UCSD-AML1 (cell line): ENCODE measurements around the gene ZNF845.
"Not testable (repeated sequence)": the region's sequence is repeated elsewhere in the genome, so short reads cannot be mapped to it uniquely, and the experiment has no call there.

Source experiments
- DNase-seq: peaks from one replicate; lab custom pipeline; 2025; ENCODE audit not compliant: unreplicated experiment; lab: John Stamatoyannopoulos, UW

Gene ZNF845

DNA sequence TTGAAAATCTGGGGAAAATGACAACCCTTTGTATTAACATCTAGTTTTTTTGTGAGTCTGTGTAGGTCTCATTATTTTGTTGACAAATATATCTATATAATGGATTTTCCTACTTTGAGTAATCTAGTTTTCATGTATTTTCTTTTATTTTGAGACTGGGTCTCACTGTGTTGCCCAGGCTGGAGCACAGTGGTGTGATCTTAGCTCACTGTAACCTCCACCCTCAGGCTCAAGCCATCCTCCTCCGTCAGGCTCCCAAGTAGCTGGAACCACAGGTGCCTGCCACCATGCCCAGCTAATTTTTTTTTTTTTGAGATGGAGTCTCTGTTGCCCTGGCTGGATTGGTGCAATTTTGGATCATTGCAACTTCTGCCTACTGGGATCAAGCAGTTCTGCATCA is 41.2 kb downstream of the ZNF845 start:
- no peak for DNase-seq

DNA sequence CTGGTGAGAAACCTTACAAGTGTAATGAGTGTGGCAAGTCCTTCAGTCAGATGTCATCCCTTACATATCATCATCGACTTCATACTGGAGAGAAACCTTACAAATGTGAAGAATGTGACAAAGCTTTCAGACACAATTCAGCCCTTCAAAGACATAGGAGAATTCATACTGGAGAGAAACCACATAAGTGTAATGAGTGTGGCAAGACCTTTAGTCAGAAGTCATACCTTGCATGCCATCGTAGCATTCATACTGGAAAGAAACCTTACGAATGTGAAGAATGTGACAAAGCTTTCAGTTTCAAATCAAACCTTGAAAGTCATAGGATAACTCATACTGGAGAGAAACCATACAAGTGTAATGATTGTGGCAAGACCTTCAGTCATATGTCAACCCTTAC is 47.8 kb downstream of the ZNF845 start:
- no peak for DNase-seq

DNA sequence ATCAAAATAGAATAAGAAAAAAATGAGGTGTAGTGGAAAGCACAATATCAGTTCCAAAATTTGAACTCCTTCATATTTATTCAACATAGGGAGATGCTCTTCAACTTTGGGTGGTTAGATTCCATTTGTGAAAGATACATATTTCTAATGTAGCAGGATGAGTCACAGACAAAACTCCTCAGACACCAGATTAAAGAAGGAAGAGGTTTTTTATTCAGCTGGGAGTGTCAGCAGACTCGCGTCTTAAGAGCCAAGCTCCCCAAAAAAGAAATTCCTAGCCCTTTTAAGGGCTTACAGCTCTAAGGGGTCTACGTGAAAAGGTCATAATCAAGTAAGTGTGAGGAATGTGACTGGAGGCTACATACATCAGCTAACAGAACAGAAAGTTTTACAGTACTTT is 54.6 kb downstream of the ZNF845 start:
- DNase-seq, result no peak

DNA sequence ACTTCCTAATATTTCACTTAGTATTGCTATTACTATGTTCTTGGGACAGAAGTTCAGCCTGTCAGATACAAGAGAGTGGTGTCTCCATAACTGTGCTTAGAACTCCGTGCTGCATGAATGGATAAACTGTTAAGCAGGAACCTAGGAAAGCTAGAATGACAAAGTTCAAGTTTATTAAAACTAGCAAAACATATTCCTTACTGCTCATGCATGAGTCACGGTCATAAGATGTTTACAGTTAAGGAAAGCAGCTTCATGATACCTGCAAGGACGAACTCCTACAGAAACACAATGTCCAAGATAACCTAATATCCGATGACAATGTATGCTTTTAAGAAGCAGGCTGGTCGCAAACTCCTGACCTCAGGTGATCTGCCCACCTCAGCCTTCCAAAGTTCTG is 55.4 kb downstream of the ZNF845 start:
- no peak for DNase-seq

DNA sequence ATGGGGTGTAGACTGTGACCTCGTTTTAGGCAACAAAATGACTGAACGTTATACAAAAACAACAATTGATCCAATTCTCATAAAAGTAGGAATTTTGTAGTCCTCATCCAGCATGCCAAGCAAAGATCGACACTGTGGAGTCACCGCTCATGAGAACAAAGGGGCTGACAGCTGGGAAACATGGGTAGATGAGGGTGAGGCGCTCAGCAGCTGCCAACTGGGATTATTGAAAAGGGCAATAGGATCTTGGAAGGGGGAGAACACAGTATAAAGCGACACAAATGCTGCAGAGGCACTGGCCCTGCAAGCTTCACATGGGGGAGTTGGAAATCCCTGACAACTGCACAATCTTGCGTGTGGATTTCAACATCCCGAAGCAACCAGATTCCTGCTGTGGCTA is 56.0 kb downstream of the ZNF845 start:
- DNase-seq, result no peak

DNA sequence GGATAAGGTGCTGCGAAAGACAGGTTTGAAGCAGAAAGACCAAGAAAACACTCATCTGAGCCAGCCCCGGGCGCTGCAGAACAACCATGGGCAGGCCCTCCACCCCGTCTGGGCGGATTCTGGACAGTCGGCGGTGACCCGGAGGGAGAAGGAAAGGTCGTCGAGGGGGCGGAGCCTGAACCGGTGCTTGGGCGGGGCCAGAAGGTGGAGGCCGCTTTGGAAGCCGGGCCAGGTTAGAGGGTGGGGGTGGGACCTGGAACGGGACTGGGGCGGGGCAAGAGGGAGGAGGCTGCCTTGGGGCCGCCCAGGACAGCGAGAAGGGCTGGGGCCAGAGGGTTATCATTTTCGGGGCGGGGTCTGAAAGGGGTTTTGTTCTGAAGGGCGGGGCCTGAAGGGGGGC is 56.4 kb downstream of the ZNF845 start:
- no peak for DNase-seq

DNA sequence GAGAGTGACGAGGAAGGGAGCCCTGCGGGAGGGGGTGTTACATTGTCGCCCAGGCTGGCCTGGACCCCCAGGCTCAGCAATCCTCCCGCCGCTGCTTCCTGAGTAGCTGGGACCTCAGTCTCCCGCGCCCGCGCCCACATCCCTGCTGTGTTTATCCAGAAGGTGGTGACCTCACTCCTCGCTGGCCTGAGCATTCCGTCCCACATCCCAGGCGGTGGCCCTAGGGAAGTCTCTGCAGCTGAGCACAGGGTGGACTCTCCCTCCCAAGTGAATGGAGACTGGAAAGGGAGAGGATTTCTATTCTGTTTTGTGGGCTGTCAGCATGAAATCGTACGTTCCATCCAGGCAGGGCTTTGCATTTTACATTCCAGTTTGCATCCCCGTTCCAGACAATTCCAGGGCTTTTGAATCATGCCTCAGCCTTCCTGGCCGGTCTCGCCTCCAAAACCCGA is 61.0 kb downstream of the ZNF845 start:
- no peak for DNase-seq

DNA sequence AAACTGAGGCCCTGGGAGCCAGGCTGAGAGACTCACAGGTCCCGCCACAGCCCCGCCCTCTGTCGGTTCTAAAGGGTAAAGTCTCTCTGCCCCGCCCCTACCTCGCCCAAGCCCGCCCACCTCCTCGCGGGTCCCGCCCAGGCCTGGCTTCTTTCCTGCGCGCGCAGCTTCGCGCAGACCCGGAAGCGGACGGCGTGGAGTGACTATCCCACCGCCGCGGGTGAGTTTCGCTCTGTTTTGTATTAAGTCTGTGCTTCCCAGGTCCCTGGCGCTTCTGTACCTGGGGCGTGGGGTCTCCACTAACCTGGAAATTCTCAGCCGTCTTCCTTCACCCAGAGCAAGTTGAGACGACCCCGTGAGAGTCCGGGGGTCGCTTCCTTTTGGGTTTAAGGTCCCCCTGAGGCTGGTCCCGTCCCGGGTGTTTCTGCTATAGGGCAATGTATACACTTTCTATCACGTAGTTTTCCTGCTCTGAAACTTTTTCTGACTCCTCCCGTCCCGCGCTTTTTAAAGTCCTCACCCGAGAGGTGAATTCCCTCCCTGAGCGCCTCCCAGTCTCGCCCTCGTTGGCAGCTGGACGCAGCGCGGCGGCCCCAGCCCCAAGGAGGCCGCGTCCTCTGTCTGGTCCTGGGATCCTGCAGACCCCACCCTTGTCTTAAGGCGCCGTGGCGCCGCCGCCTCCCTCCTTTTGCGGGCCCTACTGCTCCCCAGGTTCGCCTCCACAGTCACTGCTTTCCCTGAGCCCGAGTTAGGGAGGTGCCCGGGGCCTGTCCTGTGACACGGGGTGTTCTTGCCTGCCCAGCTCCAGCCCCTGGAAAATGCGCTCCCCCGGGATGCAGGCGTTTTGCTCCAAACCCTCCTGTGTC is 61.7 kb downstream of the ZNF845 start, which contains the start of gene ZNF765:
Gene ZNF765, plus strand, starts transcription at position 176 of the 866 bp plus-strand sequence. CDS start 2,867 bp downstream, outside the sequence.
- DNase-seq, result peak; percentile 92

DNA sequence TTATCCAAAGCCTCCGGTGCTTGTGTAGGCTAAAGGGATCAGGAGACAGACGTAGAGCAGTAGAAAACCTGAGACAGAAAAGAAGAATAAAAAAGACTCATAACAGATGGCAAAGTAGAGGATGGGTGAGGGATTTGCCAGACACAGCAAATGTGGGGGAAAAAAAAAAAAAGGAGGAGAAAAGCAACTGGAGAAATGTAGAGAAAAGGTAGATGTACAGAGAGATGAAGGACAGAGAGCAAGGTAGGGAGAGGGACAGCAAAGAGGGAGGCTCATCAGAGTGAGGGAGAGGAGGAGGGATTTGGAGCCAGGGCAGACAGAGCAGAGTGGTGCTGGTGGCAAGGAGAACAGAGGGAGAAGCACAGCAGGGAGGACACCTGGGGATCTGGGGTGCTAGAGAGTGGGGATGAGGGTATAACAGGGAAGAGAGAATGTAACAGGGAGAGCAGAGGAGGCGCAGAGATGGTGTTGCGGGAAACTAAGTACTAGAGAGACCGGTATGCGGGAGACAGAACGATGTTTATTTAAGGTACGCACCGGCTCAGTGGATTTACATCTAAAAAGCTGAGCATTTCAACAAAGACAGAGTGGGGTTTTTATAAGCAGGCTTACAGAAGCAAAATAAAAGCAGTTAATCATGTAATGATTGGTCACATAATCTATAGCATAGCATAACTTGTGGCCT is 62.4 kb downstream of the ZNF845 start:
- DNase-seq, result not testable (repeated sequence)

DNA sequence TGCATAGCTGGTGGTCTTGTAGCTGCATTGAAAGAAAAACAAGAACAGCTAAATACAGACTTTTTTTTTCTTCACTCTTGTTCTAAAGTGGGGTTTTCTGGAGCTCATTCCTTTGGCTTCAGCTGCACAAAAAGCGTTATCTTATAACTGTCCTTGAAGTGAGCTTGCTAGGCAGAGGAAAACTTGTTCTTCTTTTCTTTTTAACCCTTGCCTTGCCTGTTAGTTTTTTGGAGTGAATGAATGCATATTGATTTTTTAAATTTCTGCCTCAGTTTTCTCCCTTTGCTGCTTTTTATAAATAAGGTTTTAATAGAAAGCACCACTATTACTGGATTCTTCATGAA is 62.9 kb downstream of the ZNF845 start:
- DNase-seq, result no peak

DNA sequence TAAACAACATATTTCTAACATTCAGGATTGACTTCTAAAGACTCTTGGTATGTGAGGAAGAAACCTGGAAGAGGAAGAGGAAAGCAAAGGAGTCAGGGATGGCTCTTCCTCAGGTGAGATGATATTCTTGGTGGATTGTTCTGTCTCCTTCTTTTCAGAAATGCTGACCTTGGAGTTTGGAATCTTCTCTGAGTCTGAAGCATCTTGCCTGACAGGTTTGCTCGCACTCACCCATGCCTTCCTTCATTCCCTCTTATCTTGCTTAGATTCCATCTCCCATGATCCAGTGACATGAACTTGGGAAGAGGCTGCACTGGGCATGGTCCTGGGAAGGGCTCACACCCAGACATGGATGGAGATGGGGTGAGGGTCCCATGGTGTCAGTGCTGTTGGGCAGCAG is 64.4 kb downstream of the ZNF845 start:
- DNase-seq, result not testable (repeated sequence)
